Measurements from ENCODE around the gene TINAG. TPM values are rescaled to one million over a fixed set of nuclear protein-coding genes. Genes with fewer than 3 reads are reported as not detected.

TINAG gene
- total RNA-seq, 6 experiments from 2014 or later, result not detected

DNA sequence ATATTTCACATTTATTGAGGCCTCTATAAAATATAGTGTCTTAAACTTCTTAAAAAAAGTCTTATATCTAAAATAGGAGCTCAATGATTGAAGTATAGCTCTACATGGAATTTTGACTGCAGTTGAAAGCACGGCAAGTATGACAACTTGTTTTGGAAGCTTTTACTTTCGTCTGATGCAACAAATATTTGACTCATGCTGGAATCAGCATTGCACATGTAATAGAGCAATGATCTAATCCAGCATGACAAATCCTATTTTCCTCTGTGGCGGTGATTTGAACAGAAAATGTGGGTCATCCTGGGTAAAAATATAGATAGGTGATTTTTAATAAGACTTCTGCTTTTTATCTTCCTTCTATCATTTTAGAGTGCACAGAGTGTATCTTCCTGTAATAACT lies 111.6 kb downstream of the TINAG start:
- peak overlapping the region; percentile 61 for H3K4me3 Mint-ChIP-seq
- peak; percentile 87 for DNase-seq
- TF ChIP-seq, protein P1, sequence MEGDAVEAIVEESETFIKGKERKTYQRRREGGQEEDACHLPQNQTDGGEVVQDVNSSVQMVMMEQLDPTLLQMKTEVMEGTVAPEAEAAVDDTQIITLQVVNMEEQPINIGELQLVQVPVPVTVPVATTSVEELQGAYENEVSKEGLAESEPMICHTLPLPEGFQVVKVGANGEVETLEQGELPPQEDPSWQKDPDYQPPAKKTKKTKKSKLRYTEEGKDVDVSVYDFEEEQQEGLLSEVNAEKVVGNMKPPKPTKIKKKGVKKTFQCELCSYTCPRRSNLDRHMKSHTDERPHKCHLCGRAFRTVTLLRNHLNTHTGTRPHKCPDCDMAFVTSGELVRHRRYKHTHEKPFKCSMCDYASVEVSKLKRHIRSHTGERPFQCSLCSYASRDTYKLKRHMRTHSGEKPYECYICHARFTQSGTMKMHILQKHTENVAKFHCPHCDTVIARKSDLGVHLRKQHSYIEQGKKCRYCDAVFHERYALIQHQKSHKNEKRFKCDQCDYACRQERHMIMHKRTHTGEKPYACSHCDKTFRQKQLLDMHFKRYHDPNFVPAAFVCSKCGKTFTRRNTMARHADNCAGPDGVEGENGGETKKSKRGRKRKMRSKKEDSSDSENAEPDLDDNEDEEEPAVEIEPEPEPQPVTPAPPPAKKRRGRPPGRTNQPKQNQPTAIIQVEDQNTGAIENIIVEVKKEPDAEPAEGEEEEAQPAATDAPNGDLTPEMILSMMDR (IDR thresholded peaks at IDR 0.05), result no peak
- peak overlapping the region; percentile 70 for H3K27ac Mint-ChIP-seq
- no peaks in the 10 kb centered on the region for H3K9me3 Mint-ChIP-seq
- no peaks in the 10 kb centered on the region for H3K36me3 Mint-ChIP-seq (ENCODE audit: low read depth)
- H3K4me1 Mint-ChIP-seq (ENCODE audit: low read depth), result peaks cover 22% of the 10 kb centered on the region
- no peaks in the 10 kb centered on the region for H3K27me3 Mint-ChIP-seq (ENCODE audit: insufficient read depth)

DNA sequence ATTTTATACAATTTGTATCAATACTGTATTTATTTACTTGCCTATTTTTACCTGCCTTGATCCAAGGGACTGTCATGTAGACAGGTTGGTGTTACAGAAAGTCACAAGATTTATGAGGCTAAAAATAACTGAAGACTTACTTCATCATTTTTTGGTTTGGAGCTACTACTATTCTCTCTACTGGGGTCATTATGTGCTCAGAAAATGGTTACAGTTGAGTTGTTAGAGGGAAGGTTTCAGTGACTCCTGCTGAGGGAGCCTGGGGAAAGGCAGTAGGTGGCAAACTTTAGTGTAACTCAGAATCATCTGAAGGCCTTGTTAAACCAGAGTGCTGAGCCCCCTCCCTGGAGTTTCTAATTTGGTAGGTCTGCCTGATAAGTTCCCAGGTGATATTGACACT lies 118.8 kb downstream of the TINAG start:
- no peak for DNase-seq
- H3K9me3 Mint-ChIP-seq, result no peaks in the 10 kb centered on the region
- 0 out of 2 replicates have a peak overlapping the region, but pooled peaks have one; percentile 25 for H3K27ac Mint-ChIP-seq
- H3K27me3 Mint-ChIP-seq (ENCODE audit: insufficient read depth), result no peaks in the 10 kb centered on the region; the same call in 1 of the 2 replicates
- TF ChIP-seq, protein P1 (IDR thresholded peaks at IDR 0.05), result no peak
- no peak overlapping the region for H3K4me3 Mint-ChIP-seq
- H3K4me1 Mint-ChIP-seq (ENCODE audit: low read depth), result peaks cover 48% of the 10 kb centered on the region
- H3K36me3 Mint-ChIP-seq (ENCODE audit: low read depth), result no peaks in the 10 kb centered on the region

DNA sequence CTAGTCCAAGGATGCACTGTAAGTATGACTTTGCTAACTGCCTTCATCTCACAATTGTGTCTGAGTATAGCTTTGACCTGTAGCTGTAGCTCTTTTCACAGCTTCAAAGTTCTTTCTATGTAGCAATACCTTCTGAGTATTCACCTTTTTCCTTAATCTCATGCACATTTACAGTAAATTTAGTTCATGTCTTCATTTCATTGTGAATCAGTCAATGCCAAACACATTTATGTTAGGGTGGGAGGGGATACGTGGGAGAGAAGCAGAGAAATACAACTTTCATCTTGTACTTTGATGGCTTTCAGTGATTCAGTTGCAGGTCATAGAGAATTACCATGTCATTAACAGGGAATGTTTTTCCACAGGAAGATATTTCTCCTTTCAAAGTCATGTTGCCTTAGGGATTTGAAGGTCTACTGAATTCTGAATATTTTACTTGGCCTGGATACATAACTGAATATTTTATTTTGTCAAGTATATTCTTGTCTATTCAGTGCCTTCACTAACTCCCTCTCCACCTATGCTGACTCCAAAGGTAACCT lies 119.2 kb downstream of the TINAG start:
- 0 out of 2 replicates have a peak overlapping the region, but pooled peaks have one; percentile 25 for H3K27ac Mint-ChIP-seq
- H3K4me1 Mint-ChIP-seq (ENCODE audit: low read depth), result peaks cover 51% of the 10 kb centered on the region
- no peaks in the 10 kb centered on the region; the same call in 1 of the 2 replicates for H3K27me3 Mint-ChIP-seq (ENCODE audit: insufficient read depth)
- no peak for DNase-seq
- H3K4me3 Mint-ChIP-seq, result no peak overlapping the region
- TF ChIP-seq, protein P1 (IDR thresholded peaks at IDR 0.05), result no peak
- no peaks in the 10 kb centered on the region for H3K9me3 Mint-ChIP-seq
- no peaks in the 10 kb centered on the region for H3K36me3 Mint-ChIP-seq (ENCODE audit: low read depth)

DNA sequence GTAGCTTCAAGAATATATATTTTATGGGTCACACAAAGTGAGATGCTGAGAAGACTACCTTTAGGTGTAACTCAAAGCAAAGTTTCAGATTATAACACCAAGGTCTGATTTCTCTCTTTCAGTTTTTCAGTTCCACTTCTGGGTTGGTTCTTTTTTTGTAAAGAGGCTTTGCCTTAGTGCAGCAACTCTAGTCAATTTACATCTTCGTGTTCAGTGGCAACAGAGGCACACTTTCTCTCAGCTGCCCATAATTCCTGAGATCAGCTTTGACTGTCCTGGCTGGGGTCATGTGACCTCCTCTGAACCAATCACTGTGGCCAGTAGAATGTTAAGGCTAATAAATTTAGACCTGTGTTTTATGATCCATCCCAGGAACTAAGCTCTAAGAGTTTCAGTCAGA lies 120.2 kb downstream of the TINAG start:
- H3K9me3 Mint-ChIP-seq, result no peaks in the 10 kb centered on the region
- H3K27ac Mint-ChIP-seq, result no peak overlapping the region
- H3K27me3 Mint-ChIP-seq (ENCODE audit: insufficient read depth), result no peaks in the 10 kb centered on the region; the same call in 1 of the 2 replicates
- DNase-seq, result no peak
- H3K4me3 Mint-ChIP-seq, result no peak overlapping the region
- H3K36me3 Mint-ChIP-seq (ENCODE audit: low read depth), result no peaks in the 10 kb centered on the region
- TF ChIP-seq, protein P1 (IDR thresholded peaks at IDR 0.05), result no peak
- peaks cover 51% of the 10 kb centered on the region for H3K4me1 Mint-ChIP-seq (ENCODE audit: low read depth)

DNA sequence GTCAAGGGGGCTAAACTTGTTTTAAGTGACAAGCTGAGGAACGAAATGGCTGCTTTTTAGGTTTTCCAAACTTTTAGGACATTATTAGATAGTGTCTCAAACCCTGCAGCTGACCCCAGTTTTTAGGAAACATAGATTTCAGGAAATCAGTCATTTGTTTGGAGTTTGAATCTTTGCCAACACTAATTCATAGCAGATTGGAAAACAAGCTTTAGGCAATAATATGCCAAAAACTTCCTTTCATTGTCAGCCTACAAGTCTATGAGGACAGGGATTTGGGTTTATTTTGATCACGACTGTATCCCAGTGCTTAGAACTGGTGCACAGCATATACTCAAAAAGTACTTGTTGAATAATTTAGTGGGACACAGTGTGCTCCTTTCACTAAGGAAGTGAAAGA lies 123.2 kb downstream of the TINAG start:
- peaks cover 51% of the 10 kb centered on the region for H3K4me1 Mint-ChIP-seq (ENCODE audit: low read depth)
- no peaks in the 10 kb centered on the region for H3K36me3 Mint-ChIP-seq (ENCODE audit: low read depth)
- TF ChIP-seq, protein P1 (IDR thresholded peaks at IDR 0.05), result no peak
- H3K9me3 Mint-ChIP-seq, result no peaks in the 10 kb centered on the region
- H3K4me3 Mint-ChIP-seq, result no peak overlapping the region
- no peaks in the 10 kb centered on the region; the same call in 1 of the 2 replicates for H3K27me3 Mint-ChIP-seq (ENCODE audit: insufficient read depth)
- no peak overlapping the region for H3K27ac Mint-ChIP-seq
- DNase-seq, result no peak

Other genes with a start within 250 kb of the TINAG start
- gene MLIP, start 197.0 kb upstream of the TINAG start, total RNA-seq (2021; fragmentation: NEBNext Ultra II Directional; extraction: Animal tissue kit (Norgen Biotek cat#: 25700)), result not detected